Gastroesophageal sphincter (tissue), 3 donors: ENCODE measurements around the gene NCR3LG1.

Experiments
- POLR2A ChIP-seq, 2 donors: fragments of 450-650 bp; IDR thresholded peaks; one replicate each; pipeline ENCODE4 v1.6.1; 2017; ENCODE audit warnings: antibody characterized with exemption in 2 of 2, mild to moderate bottlenecking in 2 of 2, moderate library complexity in 1 of 2
- POLR2AphosphoS5 ChIP-seq: sonication (generic); formaldehyde crosslinking; IDR thresholded peaks from one replicate; pipeline ENCODE4 v1.6.1; 2017; ENCODE audit warnings: antibody characterized with exemption
- TF ChIP-seq, protein P1 (sequence below), 4 experiments: fragments of 200-600 bp in 2 of 4; fragments of 450-650 bp in 2 of 4; sonication (generic) in 1 of 4; IDR thresholded peaks; one replicate each; pipeline ENCODE4 v1.5.1; 2017 to 2019; ENCODE audit warnings: antibody characterized with exemption in 4 of 4, mild to moderate bottlenecking in 2 of 4, moderate library complexity in 2 of 4

DNA sequence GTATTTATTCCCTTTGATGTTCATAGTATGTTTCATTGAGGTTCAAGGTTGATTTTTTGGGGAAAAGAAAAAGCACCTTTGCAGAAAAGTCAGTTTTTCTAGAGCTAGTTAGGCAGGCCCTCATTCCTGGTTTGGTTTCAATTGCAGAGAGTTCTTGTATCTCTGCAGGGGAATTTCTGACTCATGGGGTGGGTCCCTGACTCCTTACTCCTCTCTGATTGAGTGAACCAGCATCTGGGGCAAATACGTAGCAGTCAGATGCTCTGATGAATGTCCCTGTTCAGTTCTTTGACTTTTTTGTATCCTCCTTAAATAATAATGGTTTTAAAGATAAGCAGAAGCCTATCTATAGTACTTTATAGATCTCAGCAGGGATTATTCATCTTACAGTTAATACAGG lies 7.7 kb upstream of the NCR3LG1 start:
- TF ChIP-seq, protein P1, sequence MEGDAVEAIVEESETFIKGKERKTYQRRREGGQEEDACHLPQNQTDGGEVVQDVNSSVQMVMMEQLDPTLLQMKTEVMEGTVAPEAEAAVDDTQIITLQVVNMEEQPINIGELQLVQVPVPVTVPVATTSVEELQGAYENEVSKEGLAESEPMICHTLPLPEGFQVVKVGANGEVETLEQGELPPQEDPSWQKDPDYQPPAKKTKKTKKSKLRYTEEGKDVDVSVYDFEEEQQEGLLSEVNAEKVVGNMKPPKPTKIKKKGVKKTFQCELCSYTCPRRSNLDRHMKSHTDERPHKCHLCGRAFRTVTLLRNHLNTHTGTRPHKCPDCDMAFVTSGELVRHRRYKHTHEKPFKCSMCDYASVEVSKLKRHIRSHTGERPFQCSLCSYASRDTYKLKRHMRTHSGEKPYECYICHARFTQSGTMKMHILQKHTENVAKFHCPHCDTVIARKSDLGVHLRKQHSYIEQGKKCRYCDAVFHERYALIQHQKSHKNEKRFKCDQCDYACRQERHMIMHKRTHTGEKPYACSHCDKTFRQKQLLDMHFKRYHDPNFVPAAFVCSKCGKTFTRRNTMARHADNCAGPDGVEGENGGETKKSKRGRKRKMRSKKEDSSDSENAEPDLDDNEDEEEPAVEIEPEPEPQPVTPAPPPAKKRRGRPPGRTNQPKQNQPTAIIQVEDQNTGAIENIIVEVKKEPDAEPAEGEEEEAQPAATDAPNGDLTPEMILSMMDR (IDR thresholded peaks at IDR 0.05): no peak
- TF ChIP-seq POLR2A (IDR thresholded peaks at IDR 0.05) (no peak), POLR2AphosphoS5 (no peak)
